Activated naive CD4-positive, alpha-beta T cell treated with anti-CD3 and anti-CD28 coated beads, Interleukin-2, amount 50 U/mL, for 24 hours (primary cell): Measurements from ENCODE around the gene IGFBP7.
"Not testable (repeated sequence)": the region's sequence is repeated elsewhere in the genome, so short reads cannot be mapped to it uniquely, and the experiment has no call there.

Experiments
- H3K27ac Mint-ChIP-seq: one replicate; pipeline ENCODE4 v1.8.0; 2021; ENCODE audit warnings: mild to moderate bottlenecking, mixed read lengths
- H3K27me3 Mint-ChIP-seq: one replicate; pipeline ENCODE4 v1.8.0; 2021; ENCODE audit warnings: mixed read lengths
- H3K36me3 Mint-ChIP-seq: one replicate; pipeline ENCODE4 v1.8.0; 2021; ENCODE audit warnings: mixed read lengths
- H3K4me1 Mint-ChIP-seq: one replicate; pipeline ENCODE4 v1.8.0; 2021; ENCODE audit warnings: mixed read lengths
- H3K4me3 Mint-ChIP-seq: one replicate; pipeline ENCODE4 v1.8.0; 2021; ENCODE audit warnings: mild to moderate bottlenecking, mixed read lengths
- H3K9me3 Mint-ChIP-seq: one replicate; pipeline ENCODE4 v1.8.0; 2021; ENCODE audit warnings: mixed read lengths

Gene IGFBP7

DNA sequence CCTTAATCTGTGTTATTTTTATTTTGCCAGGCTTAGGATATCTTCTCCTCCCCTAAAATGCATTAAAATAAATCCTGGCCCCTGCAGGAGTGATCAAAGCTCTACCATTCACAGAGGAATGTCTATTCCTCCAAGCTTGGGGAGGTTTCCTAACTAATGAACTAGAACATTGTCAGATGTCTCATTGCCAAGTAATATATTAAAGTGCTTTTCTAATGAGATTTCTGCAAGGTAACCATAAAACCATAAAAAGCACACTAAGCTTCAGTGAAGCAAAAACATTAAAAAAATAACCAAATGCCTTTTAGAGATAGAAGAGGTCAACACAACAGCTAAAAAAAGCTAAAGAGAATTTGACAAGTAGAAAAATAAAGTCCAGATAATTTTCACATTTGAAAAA lies 34.8 kb downstream of the IGFBP7 start:
- Mint-ChIP-seq H3K27ac (no peak overlapping the region), H3K4me3 (no peak overlapping the region), H3K27me3 (peaks cover 9% of the 10 kb centered on the region), H3K9me3 (no peaks in the 10 kb centered on the region), H3K36me3 (no peaks in the 10 kb centered on the region), H3K4me1 (no peaks in the 10 kb centered on the region)

GRCh38 chr4:57074744-57075143 lies 35.4 kb downstream of the IGFBP7 start:
- Mint-ChIP-seq H3K4me1 (no peaks in the 10 kb centered on the region), H3K27me3 (peaks cover 9% of the 10 kb centered on the region), H3K27ac (peak overlapping the region; percentile 5), H3K9me3 (no peaks in the 10 kb centered on the region), H3K4me3 (no peak overlapping the region), H3K36me3 (no peaks in the 10 kb centered on the region)

- H3K4me3 Mint-ChIP-seq: no peak overlapping the region
- no peak overlapping the region for H3K27ac Mint-ChIP-seq
- no peaks in the 10 kb centered on the region for H3K36me3 Mint-ChIP-seq
- H3K27me3 Mint-ChIP-seq: peaks cover 9% of the 10 kb centered on the region
- no peaks in the 10 kb centered on the region for H3K9me3 Mint-ChIP-seq
- no peaks in the 10 kb centered on the region for H3K4me1 Mint-ChIP-seq
These were observed 36.6 kb downstream of the IGFBP7 start for GRCh38 chr4:57073559-57073958.

GRCh38 chr4:57071326-57071725 lies 38.9 kb downstream of the IGFBP7 start:
- peaks cover 5% of the 10 kb centered on the region for H3K27me3 Mint-ChIP-seq
- H3K4me3 Mint-ChIP-seq: no peak overlapping the region
- no peaks in the 10 kb centered on the region for H3K4me1 Mint-ChIP-seq
- H3K9me3 Mint-ChIP-seq: no peaks in the 10 kb centered on the region
- H3K27ac Mint-ChIP-seq: no peak overlapping the region
- no peaks in the 10 kb centered on the region for H3K36me3 Mint-ChIP-seq

- Mint-ChIP-seq H3K4me3 (no peak overlapping the region), H3K36me3 (no peaks in the 10 kb centered on the region), H3K27me3 (peaks cover 5% of the 10 kb centered on the region), H3K4me1 (no peaks in the 10 kb centered on the region), H3K27ac (no peak overlapping the region), H3K9me3 (no peaks in the 10 kb centered on the region)
These were observed 39.7 kb downstream of the IGFBP7 start for GRCh38 chr4:57070461-57070860.

- H3K27ac Mint-ChIP-seq: no peak overlapping the region
- no peak overlapping the region for H3K4me3 Mint-ChIP-seq
- no peaks in the 10 kb centered on the region for H3K27me3 Mint-ChIP-seq
- H3K4me1 Mint-ChIP-seq: no peaks in the 10 kb centered on the region
- H3K36me3 Mint-ChIP-seq: no peaks in the 10 kb centered on the region
- no peaks in the 10 kb centered on the region for H3K9me3 Mint-ChIP-seq
These were observed 41.8 kb downstream of the IGFBP7 start for GRCh38 chr4:57068237-57068981.

DNA sequence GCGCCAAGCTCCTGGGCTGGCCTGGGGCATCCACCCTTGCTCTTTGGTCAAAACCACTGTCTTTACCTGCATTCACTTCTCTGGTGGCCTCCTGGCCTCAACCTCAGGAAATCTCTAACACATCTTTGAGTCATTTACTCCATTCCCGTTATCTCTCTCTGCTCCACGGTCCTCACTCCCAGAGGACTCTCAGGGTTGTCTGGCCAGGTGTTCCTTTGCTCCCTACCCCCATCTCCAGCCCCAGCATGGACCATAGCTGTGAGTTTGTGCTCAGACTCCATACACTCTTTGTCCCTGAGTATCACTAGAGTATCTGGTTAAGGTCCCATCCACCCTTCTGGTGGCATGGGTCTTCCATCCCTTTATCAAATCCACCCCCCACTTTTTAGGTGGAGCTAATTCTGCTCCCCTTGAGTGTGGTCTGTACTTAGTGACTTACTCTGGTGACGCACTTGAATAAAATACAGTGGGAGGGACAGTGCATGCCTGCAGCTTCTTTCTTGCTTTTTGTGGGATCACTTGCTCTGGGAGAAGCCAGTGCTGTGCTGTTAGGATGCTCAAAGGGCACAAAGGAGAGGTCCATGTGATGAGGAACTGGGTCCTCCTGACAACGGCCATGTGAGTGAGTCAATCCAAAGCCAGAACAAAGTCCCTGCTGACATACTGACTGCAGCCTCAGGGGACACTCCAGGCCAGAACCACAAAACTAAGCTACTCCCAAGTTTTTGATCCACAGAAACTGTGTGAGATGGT lies 44.3 kb downstream of the IGFBP7 start:
- no peaks in the 10 kb centered on the region for H3K4me1 Mint-ChIP-seq
- no peak overlapping the region for H3K4me3 Mint-ChIP-seq
- H3K9me3 Mint-ChIP-seq: no peaks in the 10 kb centered on the region
- H3K27ac Mint-ChIP-seq: no peak overlapping the region
- H3K36me3 Mint-ChIP-seq: no peaks in the 10 kb centered on the region
- peaks cover 2% of the 10 kb centered on the region for H3K27me3 Mint-ChIP-seq

DNA sequence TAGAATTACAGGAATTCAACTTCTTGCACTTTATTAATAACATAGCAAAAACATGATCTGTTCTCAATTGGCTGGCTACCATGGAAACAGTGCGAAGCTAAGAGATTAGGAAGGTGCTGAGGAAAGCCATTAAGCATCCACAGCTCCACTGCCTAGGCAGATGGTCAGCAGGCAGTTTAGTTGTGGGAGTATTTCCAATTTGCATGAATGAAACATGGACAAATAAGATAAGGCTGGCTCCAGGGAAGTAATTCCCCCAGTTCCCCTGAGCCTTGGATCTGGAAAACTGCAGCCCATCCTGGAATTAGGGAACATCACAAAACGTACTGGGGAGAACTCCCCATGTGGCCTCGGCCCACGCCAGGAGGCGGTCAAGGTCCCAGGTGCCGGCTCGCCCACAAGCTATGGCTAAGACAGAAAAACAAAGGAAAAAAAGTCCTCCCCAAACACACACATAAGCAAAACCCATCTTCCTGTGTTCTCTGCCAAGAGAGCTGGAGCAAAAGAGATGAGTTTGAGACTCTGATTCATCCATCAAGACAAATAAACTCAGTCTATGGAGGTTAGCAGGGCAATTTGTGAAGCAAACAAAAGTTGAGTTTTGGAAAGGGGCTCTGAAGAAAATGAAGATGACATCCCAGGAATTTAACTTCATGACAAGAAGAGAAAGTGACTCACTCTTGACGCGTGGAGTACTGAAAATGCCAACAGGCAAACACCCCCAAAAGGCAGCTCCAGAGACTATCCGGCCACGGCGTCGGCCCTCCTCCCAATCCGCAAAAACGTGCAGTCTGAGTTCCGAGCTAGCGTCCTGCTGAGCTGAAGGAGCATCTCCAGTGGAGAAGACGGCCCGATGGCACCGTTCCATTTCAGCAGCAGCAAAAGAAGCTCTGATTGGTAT lies 45.1 kb downstream of the IGFBP7 start:
- Mint-ChIP-seq H3K27ac (no peak overlapping the region), H3K36me3 (no peaks in the 10 kb centered on the region), H3K4me3 (no peak overlapping the region), H3K4me1 (no peaks in the 10 kb centered on the region), H3K27me3 (peaks cover 2% of the 10 kb centered on the region), H3K9me3 (no peaks in the 10 kb centered on the region)

- Mint-ChIP-seq H3K9me3 (no peaks in the 10 kb centered on the region), H3K27ac (no peak overlapping the region), H3K36me3 (no peaks in the 10 kb centered on the region), H3K4me3 (no peak overlapping the region), H3K27me3 (peaks cover 2% of the 10 kb centered on the region), H3K4me1 (no peaks in the 10 kb centered on the region)
These were observed 46.1 kb downstream of the IGFBP7 start for GRCh38 chr4:57064120-57064519.

- Mint-ChIP-seq H3K4me1 (no peaks in the 10 kb centered on the region), H3K36me3 (no peaks in the 10 kb centered on the region), H3K27me3 (peaks cover 2% of the 10 kb centered on the region), H3K9me3 (no peaks in the 10 kb centered on the region), H3K27ac (no peak overlapping the region), H3K4me3 (no peak overlapping the region)
These were observed 46.7 kb downstream of the IGFBP7 start for GRCh38 chr4:57063518-57063917.

- Mint-ChIP-seq H3K27me3 (peaks cover 12% of the 10 kb centered on the region), H3K4me1 (no peaks in the 10 kb centered on the region), H3K4me3 (no peak overlapping the region), H3K9me3 (no peaks in the 10 kb centered on the region), H3K27ac (no peak overlapping the region), H3K36me3 (no peaks in the 10 kb centered on the region)
These were observed 48.8 kb downstream of the IGFBP7 start for GRCh38 chr4:57061395-57061794.

GRCh38 chr4:57060717-57061067 lies 49.5 kb downstream of the IGFBP7 start:
- H3K4me3 Mint-ChIP-seq, H3K27ac Mint-ChIP-seq, H3K36me3 Mint-ChIP-seq, H3K4me1 Mint-ChIP-seq, H3K9me3 Mint-ChIP-seq: not testable (repeated sequence)
- peaks cover 17% of the 10 kb centered on the region for H3K27me3 Mint-ChIP-seq

DNA sequence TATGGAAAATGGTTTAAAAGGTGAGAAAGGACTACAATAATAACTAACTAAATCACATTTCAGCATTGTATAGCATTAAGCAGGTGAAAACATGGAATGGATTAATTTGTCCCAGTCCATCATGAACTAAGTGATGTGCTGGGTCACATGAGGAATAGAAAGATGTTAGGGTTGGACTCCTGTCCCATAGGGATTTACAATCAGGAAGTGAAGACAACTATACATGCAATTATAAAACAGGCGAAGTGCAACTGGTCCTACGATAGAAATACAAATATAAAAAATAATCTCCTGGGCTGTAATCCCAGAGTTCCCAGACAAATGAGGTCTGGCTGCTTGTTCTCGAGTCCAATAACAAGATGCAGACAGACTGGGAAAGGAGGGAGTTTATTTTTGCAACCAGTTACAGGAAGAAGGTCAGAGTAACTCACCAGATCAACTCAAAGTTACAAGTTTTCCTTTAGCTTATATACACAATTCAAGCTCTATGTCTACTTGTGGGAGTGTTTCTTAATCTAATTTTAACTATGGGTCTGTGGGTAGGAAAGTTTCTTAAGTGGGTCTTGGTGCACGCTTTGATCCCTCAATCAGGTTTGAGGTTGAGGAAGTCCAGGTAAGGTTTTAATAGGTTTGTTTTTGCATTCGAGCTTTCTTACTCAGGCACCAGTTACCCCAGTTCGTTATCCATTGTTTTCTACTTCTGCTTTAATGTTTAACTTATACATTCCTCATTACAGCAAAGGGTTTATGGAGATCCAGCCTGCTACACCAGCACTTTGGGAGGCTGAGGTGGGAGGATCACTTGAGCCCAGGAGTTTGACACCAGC lies 50.1 kb downstream of the IGFBP7 start:
- Mint-ChIP-seq H3K27ac (no peak overlapping the region), H3K4me3 (no peak overlapping the region), H3K9me3 (no peaks in the 10 kb centered on the region), H3K27me3 (peaks cover 19% of the 10 kb centered on the region), H3K36me3 (no peaks in the 10 kb centered on the region), H3K4me1 (no peaks in the 10 kb centered on the region)

GRCh38 chr4:57055886-57056285 lies 54.3 kb downstream of the IGFBP7 start:
- H3K27ac Mint-ChIP-seq: no peak overlapping the region
- H3K4me1 Mint-ChIP-seq: no peaks in the 10 kb centered on the region
- no peaks in the 10 kb centered on the region for H3K36me3 Mint-ChIP-seq
- H3K4me3 Mint-ChIP-seq: no peak overlapping the region
- no peaks in the 10 kb centered on the region for H3K9me3 Mint-ChIP-seq
- peaks cover 19% of the 10 kb centered on the region for H3K27me3 Mint-ChIP-seq

DNA sequence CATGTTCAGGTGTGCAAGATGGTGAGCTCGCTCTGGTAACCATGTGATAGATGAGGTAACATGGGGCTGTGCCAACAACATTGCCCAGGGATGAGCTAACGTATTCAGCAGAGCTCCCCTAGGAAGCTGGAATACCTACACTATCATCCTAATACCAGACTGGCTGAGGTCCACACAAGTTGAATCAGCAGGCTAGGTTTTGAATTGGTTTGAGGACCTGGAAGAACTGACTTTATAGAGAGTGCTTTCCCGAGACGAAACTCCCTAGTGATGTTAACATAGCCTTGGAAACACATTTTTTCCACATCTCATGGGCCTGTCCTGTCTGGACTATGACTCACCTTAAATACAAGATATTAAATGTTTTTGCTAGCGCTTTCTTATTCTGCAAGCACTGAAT lies 56.7 kb downstream of the IGFBP7 start:
- no peak overlapping the region for H3K27ac Mint-ChIP-seq
- no peaks in the 10 kb centered on the region for H3K9me3 Mint-ChIP-seq
- H3K4me3 Mint-ChIP-seq: no peak overlapping the region
- no peaks in the 10 kb centered on the region for H3K36me3 Mint-ChIP-seq
- peaks cover 21% of the 10 kb centered on the region for H3K27me3 Mint-ChIP-seq
- H3K4me1 Mint-ChIP-seq: no peaks in the 10 kb centered on the region
